DOHH2 (cell line): ENCODE measurements around the gene CNN3.

Experiments
- H3F3A ChIP-seq: fragments of 200-600 bp; sonication (generic), shearing (Covaris generic); 2 replicates; pipeline ENCODE4 v1.6.0; 2016; ENCODE audit warnings: antibody characterized with exemption, mild to moderate bottlenecking; ENCODE audit not compliant: control insufficient read depth, insufficient read depth
- H3K27ac ChIP-seq: fragments of 200-600 bp; sonication (generic); 2 replicates; pipeline ENCODE4 v1.5.1; 2014; ENCODE audit warnings: low read depth, mild to moderate bottlenecking, low read length, moderate library complexity
- H3K27me3 ChIP-seq: fragments of 200-600 bp; sonication (generic); 2 replicates; pipeline ENCODE4 v1.6.1; 2014; ENCODE audit warnings: mild to moderate bottlenecking, low read length, mixed read lengths; ENCODE audit not compliant: control insufficient read depth
- H3K36me3 ChIP-seq: fragments of 200-600 bp; sonication (generic); 2 replicates; pipeline ENCODE4 v1.6.1; 2014; ENCODE audit warnings: mild to moderate bottlenecking, low read length, moderate library complexity, mixed read lengths; ENCODE audit not compliant: control insufficient read depth
- H3K4me1 ChIP-seq: fragments of 200-600 bp; sonication (generic); 2 replicates; pipeline ENCODE4 v1.6.1; 2014; ENCODE audit warnings: mild to moderate bottlenecking, low read length, mixed read lengths; ENCODE audit not compliant: control insufficient read depth
- H3K4me2 ChIP-seq: fragments of 200-600 bp; sonication (generic); 2 replicates; pipeline ENCODE4 v1.6.0; 2014; ENCODE audit warnings: mild to moderate bottlenecking, low read length, moderate library complexity
- H3K4me3 ChIP-seq: fragments of 200-600 bp; sonication (generic); 2 replicates; pipeline ENCODE4 v1.5.1; 2014; ENCODE audit warnings: mild to moderate bottlenecking, low read length, mixed read lengths
- H3K79me2 ChIP-seq: fragments of 200-600 bp; sonication (generic); 2 replicates; pipeline ENCODE4 v1.6.1; 2014; ENCODE audit warnings: mild to moderate bottlenecking, low read length, mixed read lengths; ENCODE audit not compliant: control insufficient read depth
- H3K9me2 ChIP-seq: fragments of 200-600 bp; sonication (generic); replicated peaks from 2 replicates; pipeline ENCODE4 v1.6.1; 2014; ENCODE audit warnings: mild to moderate bottlenecking, low read length, mixed read lengths; ENCODE audit not compliant: control insufficient read depth
- H3K9me3 ChIP-seq: fragments of 200-600 bp; sonication (generic); 2 replicates; pipeline ENCODE4 v1.6.1; 2014; ENCODE audit warnings: antibody characterized with exemption, low read length, mixed read lengths; ENCODE audit not compliant: control insufficient read depth, insufficient read depth
- H4K20me1 ChIP-seq: fragments of 200-600 bp; sonication (generic); 2 replicates; pipeline ENCODE4 v1.6.0; 2014; ENCODE audit warnings: low read depth, mild to moderate bottlenecking, antibody characterized with exemption, low read length, moderate library complexity; ENCODE audit not compliant: control insufficient read depth, insufficient read depth
- CTCF ChIP-seq: fragments of 200-600 bp; sonication (generic); IDR thresholded peaks from one replicate; pipeline ENCODE4 v1.5.1; 2014; ENCODE audit warnings: antibody characterized with exemption, mild to moderate bottlenecking, low read depth, low read length; ENCODE audit not compliant: poor library complexity, severe bottlenecking
- EZH2phosphoT487 ChIP-seq: fragments of 200-600 bp; sonication (generic); IDR thresholded peaks from 2 replicates; pipeline ENCODE4 v1.6.1; 2017; ENCODE audit warnings: borderline replicate concordance, mild to moderate bottlenecking, antibody characterized with exemption, low read length, moderate library complexity, mixed read lengths

Gene CNN3

GRCh38 chr1:94865360-94865759 is 61.5 kb downstream of the CNN3 start:
- H3K27ac ChIP-seq = no peak overlapping the region
- no peak overlapping the region for H3K4me3 ChIP-seq
- no peaks in the 10 kb centered on the region for H3K4me1 ChIP-seq

GRCh38 chr1:94864821-94865220 is 62.1 kb downstream of the CNN3 start:
- Histone ChIP-seq H3K9me3 (no peaks in the 10 kb centered on the region), H3K27me3 (peaks cover 8% of the 10 kb centered on the region), H3K9me2 (no peaks in the 10 kb centered on the region), H3K4me2 (no peak overlapping the region), H3K27ac (no peak overlapping the region), H3K4me1 (no peaks in the 10 kb centered on the region), H3K79me2 (no peaks in the 10 kb centered on the region), H3K36me3 (no peaks in the 10 kb centered on the region), H4K20me1 (no peaks in the 10 kb centered on the region), H3F3A (no peaks in the 10 kb centered on the region), H3K4me3 (no peak overlapping the region)
- TF ChIP-seq EZH2phosphoT487 = no peak

More at GRCh38 chr1:94865360-94865759, 61.5 kb downstream of the CNN3 start:
- Histone ChIP-seq H3K36me3 (no peaks in the 10 kb centered on the region), H3K4me2 (no peak overlapping the region), H3K9me3 (no peaks in the 10 kb centered on the region), H3K9me2 (no peaks in the 10 kb centered on the region), H3K79me2 (no peaks in the 10 kb centered on the region), H3F3A (no peaks in the 10 kb centered on the region), H3K27me3 (peaks cover 8% of the 10 kb centered on the region), H4K20me1 (no peaks in the 10 kb centered on the region)
- no peak for TF ChIP-seq CTCF
- no peak for TF ChIP-seq EZH2phosphoT487

DNA sequence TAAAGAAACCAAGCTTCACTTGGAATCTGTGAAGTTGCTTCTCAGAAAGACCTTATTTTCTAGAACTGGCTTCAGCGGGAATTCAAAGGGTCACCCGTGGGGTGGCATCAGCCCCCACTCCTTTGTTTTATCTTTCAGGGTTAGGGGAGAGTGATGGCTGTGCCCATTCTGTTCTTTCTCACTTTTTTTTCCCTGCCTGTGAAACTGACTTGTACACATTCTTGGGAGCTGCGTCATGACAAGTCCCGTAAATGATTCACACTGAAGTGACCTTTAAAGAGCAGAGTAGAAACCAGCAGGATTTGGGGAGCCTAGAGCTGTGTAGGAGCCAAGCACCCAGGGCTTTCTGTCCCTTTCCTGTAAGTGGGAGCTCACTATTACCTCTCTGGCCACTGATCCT is 63.0 kb downstream of the CNN3 start:
- Histone ChIP-seq H3K9me2 (no peaks in the 10 kb centered on the region), H3K4me1 (no peaks in the 10 kb centered on the region), H3K27ac (no peak overlapping the region), H3K27me3 (peaks cover 10% of the 10 kb centered on the region), H3K4me3 (no peak overlapping the region), H3K79me2 (no peaks in the 10 kb centered on the region), H3K9me3 (no peaks in the 10 kb centered on the region), H3K36me3 (no peaks in the 10 kb centered on the region), H3F3A (no peaks in the 10 kb centered on the region), H3K4me2 (no peak overlapping the region), H4K20me1 (no peaks in the 10 kb centered on the region)
- TF ChIP-seq EZH2phosphoT487 = no peak
- TF ChIP-seq CTCF = no peak

DNA sequence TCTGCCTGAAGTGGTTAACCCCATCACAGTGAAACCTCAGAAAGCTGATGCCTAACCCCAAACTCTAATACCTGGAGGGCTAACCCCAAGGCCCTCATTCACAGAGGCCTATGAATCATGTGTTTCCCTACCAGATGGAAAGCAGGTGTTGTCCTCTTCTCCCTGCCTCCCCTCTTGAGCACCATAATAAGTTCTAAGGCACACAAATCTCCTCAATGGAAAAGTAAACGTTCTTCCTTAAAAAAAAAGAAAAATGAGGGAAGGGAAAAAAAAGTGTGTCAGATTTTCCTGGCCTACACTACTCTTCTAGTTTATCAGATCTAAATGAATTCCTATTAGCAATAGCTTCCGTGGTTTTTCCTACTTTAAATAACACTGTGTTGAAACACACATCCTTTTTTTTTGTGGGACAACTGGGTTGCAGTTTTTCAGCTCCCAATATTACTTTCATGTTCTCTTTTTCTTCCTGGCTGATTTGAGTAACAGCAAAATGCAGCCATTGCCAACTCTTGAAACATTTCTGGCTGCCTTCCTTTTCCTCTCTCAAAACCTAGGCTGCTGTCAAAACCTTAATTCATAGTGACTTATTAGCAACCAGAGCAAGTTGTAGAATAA is 63.5 kb downstream of the CNN3 start:
- H3K79me2 ChIP-seq = no peaks in the 10 kb centered on the region
- H3K27me3 ChIP-seq = peaks cover 10% of the 10 kb centered on the region
- H3K9me3 ChIP-seq = no peaks in the 10 kb centered on the region
- no peaks in the 10 kb centered on the region for H3K4me1 ChIP-seq
- no peaks in the 10 kb centered on the region for H4K20me1 ChIP-seq
- no peak overlapping the region for H3K27ac ChIP-seq
- no peaks in the 10 kb centered on the region for H3F3A ChIP-seq
- no peaks in the 10 kb centered on the region for H3K9me2 ChIP-seq
- no peaks in the 10 kb centered on the region for H3K36me3 ChIP-seq
- H3K4me3 ChIP-seq = no peak overlapping the region
- H3K4me2 ChIP-seq = no peak overlapping the region
- TF ChIP-seq EZH2phosphoT487 (no peak), CTCF (no peak)
